H9 (cell line): ENCODE data around the gene DNAAF5. TPM values are rescaled to one million over a fixed set of nuclear protein-coding genes. Genes with fewer than 3 reads are reported as not detected.

Experiments
- DNase-seq: peaks from one replicate; pipeline ENCODE4 v3.0.0-alpha.2; 2017
- H2AFZ ChIP-seq: one replicate; pipeline ENCODE4 v1.6.1; 2013; ENCODE audit warnings: mild to moderate bottlenecking, low read length, control low read depth, moderate library complexity
- H2AK5ac ChIP-seq: 2 replicates; pipeline ENCODE4 v1.6.1; 2013; ENCODE audit warnings: low read length, control low read depth, mixed read lengths; ENCODE audit not compliant: insufficient read length
- H2BK120ac ChIP-seq: one replicate; pipeline ENCODE4 v1.6.1; 2013; ENCODE audit warnings: low read depth, mild to moderate bottlenecking, low read length, control low read depth, inconsistent platforms; ENCODE audit not compliant: poor library complexity, severe bottlenecking
- H2BK12ac ChIP-seq: 2 replicates; pipeline ENCODE4 v1.6.1; 2013; ENCODE audit warnings: low read length, control low read depth, mixed read lengths, low read depth; ENCODE audit not compliant: insufficient read length
- H2BK15ac ChIP-seq: 2 replicates; pipeline ENCODE4 v1.6.1; 2013; ENCODE audit warnings: low read depth, low read length, control low read depth
- H2BK20ac ChIP-seq: one replicate; pipeline ENCODE4 v1.6.1; 2013; ENCODE audit warnings: low read depth, mild to moderate bottlenecking, low read length, control low read depth, inconsistent platforms; ENCODE audit not compliant: poor library complexity, severe bottlenecking
- H2BK5ac ChIP-seq: 2 replicates; pipeline ENCODE4 v1.6.1; 2013; ENCODE audit warnings: low read length, control low read depth, mixed read lengths; ENCODE audit not compliant: insufficient read length
- H3K14ac ChIP-seq: 2 replicates; pipeline ENCODE4 v1.6.1; 2013; ENCODE audit warnings: low read length, control low read depth; ENCODE audit not compliant: insufficient read depth
- H3K18ac ChIP-seq: 2 replicates; pipeline ENCODE4 v1.6.1; 2013; ENCODE audit warnings: low read depth, mild to moderate bottlenecking, mixed read lengths, low read length, control low read depth; ENCODE audit not compliant: insufficient read length
- H3K23ac ChIP-seq: 2 replicates; pipeline ENCODE4 v1.6.1; 2013; ENCODE audit warnings: low read length, control low read depth, mixed read lengths, low read depth; ENCODE audit not compliant: insufficient read length
- H3K23me2 ChIP-seq: 2 replicates; pipeline ENCODE4 v1.6.1; 2013; ENCODE audit warnings: low read depth, mild to moderate bottlenecking, mixed read lengths, low read length, control low read depth; ENCODE audit not compliant: insufficient read length, poor library complexity, severe bottlenecking
- H3K27ac ChIP-seq: 2 replicates; pipeline ENCODE4 v1.5.1; 2013; ENCODE audit warnings: low read length, control low read depth, mixed read lengths, low read depth; ENCODE audit not compliant: insufficient read length
- H3K27me3 ChIP-seq: 2 replicates; pipeline ENCODE4 v1.6.1; 2013; ENCODE audit warnings: low read length, control low read depth, inconsistent platforms; ENCODE audit not compliant: insufficient read depth
- H3K4ac ChIP-seq: 2 replicates; pipeline ENCODE4 v1.6.1; 2013; ENCODE audit warnings: low read depth, mild to moderate bottlenecking, control low read depth, inconsistent platforms, low read length, moderate library complexity
- H3K4me1 ChIP-seq: 2 replicates; pipeline ENCODE4 v1.6.1; 2013; ENCODE audit warnings: low read length, control low read depth, inconsistent platforms; ENCODE audit not compliant: insufficient read depth
- H3K4me2 ChIP-seq: 2 replicates; pipeline ENCODE4 v1.6.1; 2013; ENCODE audit warnings: low read length, control low read depth, mixed read lengths; ENCODE audit not compliant: insufficient read length, insufficient read depth
- H3K56ac ChIP-seq: 2 replicates; pipeline ENCODE4 v1.6.1; 2013; ENCODE audit warnings: low read depth, mild to moderate bottlenecking, mixed read lengths, low read length, control low read depth; ENCODE audit not compliant: insufficient read length
- H3K79me1 ChIP-seq: 2 replicates; pipeline ENCODE4 v1.6.1; 2013; ENCODE audit warnings: low read depth, mild to moderate bottlenecking, moderate library complexity, low read length, control low read depth, inconsistent platforms; ENCODE audit not compliant: insufficient read depth, poor library complexity, severe bottlenecking
- H3K79me2 ChIP-seq: 2 replicates; pipeline ENCODE4 v1.6.1; 2013; ENCODE audit warnings: low read length, control low read depth, inconsistent platforms; ENCODE audit not compliant: insufficient read depth
- H3K9ac ChIP-seq: 2 replicates; pipeline ENCODE4 v1.6.1; 2013; ENCODE audit warnings: low read length, control low read depth, mixed read lengths; ENCODE audit not compliant: insufficient read length; ENCODE audit errors: extremely low read depth
- H3K9me3 ChIP-seq: one replicate; pipeline ENCODE4 v1.6.1; 2013; ENCODE audit warnings: low read depth, low read length, inconsistent platforms; ENCODE audit not compliant: control insufficient read depth
- H3T11ph ChIP-seq: one replicate; pipeline ENCODE4 v1.6.1; 2013; ENCODE audit warnings: mild to moderate bottlenecking, low read length, control low read depth, inconsistent platforms
- H4K20me1 ChIP-seq: one replicate; pipeline ENCODE4 v1.6.1; 2013; ENCODE audit not compliant: control insufficient read depth, insufficient read length, insufficient read depth
- H4K5ac ChIP-seq: 2 replicates; pipeline ENCODE4 v1.6.1; 2013; ENCODE audit warnings: low read depth, mild to moderate bottlenecking, mixed read lengths, low read length, control low read depth; ENCODE audit not compliant: insufficient read length
- H4K8ac ChIP-seq: replicated peaks from 2 replicates; pipeline ENCODE4 v1.6.1; 2013; ENCODE audit warnings: low read length, control low read depth, mixed read lengths, low read depth; ENCODE audit not compliant: insufficient read length
- H4K91ac ChIP-seq: 2 replicates; pipeline ENCODE4 v1.6.1; 2013; ENCODE audit warnings: low read depth, mild to moderate bottlenecking, moderate library complexity, mixed read lengths, low read length, control low read depth; ENCODE audit not compliant: insufficient read length
- H3K27ac Mint-ChIP-seq, 3 experiments: 2 replicates in 2 of 3; 3 replicates in 1 of 3; pipeline ENCODE4 v1.8.0; 2020 to 2021; ENCODE audit warnings: mixed read lengths in 3 of 3, mild to moderate bottlenecking in 1 of 3, moderate library complexity in 1 of 3
- H3K27me3 Mint-ChIP-seq: 2 replicates; pipeline ENCODE4 v1.8.0; 2021; ENCODE audit warnings: low read depth, mild to moderate bottlenecking, moderate library complexity, mixed read lengths
- H3K36me3 Mint-ChIP-seq, 3 experiments: 2 replicates in 2 of 3; 3 replicates in 1 of 3; pipeline ENCODE4 v1.8.0; 2020 to 2021; ENCODE audit warnings: low read depth in 3 of 3, mixed read lengths in 3 of 3; ENCODE audit not compliant: insufficient read depth in 1 of 3
- H3K4me1 Mint-ChIP-seq, 2 experiments: 2 replicates each; pipeline ENCODE4 v1.8.0; 2020; ENCODE audit warnings: mixed read lengths in 2 of 2
- H3K4me3 Mint-ChIP-seq, 2 experiments: 2 replicates in 1 of 2; 3 replicates in 1 of 2; pipeline ENCODE4 v1.8.0; 2020 to 2021; ENCODE audit warnings: mild to moderate bottlenecking in 2 of 2, mixed read lengths in 2 of 2, moderate library complexity in 1 of 2
- H3K9me3 Mint-ChIP-seq, 2 experiments: 2 replicates in 1 of 2; 3 replicates in 1 of 2; pipeline ENCODE4 v1.8.0; 2020; ENCODE audit warnings: mild to moderate bottlenecking in 2 of 2, mixed read lengths in 2 of 2, moderate library complexity in 1 of 2
- WGBS: extraction: QIAGEN DNeasy Blood & Tissue Kit; methylation state at CpG from one replicate; pipeline ENCODE4 v1.1.7; 2013; ENCODE audit warnings: missing lambda C conversion rate, low lambda C conversion rate, mixed read lengths; ENCODE audit not compliant: insufficient read length; ENCODE audit errors: extremely low coverage; 5-methylcytosine and 5-hydroxymethylcytosine counted together
- total RNA-seq: library from RNA; stranded (reverse); gene quantifications from 2 replicates; pipeline ENCODE4 v1.2.1, GENCODE V29; 2021
- TF ChIP-seq, protein P1 (sequence below): fragments of 200-600 bp; sonication (generic); conservative IDR thresholded peaks from 3 replicates; pipeline ENCODE4 v1.8.0; 2021; ENCODE audit warnings: antibody characterized with exemption, mild to moderate bottlenecking

DNAAF5 gene
- total RNA-seq, 1 experiment from 2014 or later = 43.5 TPM

DNA sequence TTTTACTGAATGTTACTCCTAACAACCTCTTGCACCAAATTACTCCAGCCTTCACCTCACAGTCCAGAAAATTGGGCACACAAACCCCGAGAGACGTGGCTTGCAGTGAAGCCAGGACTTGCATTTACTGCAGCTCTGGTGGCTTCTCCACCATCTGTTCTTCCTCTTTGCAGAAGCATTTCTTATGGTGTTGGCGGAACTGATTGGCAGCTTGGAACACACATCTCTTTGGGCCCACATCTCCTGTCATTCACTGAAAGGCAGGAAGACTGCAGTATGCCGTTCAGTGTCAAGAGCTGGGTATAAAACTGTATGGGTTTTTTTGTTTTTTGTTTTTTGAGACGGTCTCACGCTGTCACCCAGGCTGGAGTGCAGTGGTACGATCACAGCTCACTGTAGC, 38.9 kb downstream of the DNAAF5 start:
- H3K27ac ChIP-seq = no peak overlapping the region
- no peak overlapping the region for H3K4ac ChIP-seq
- no peak overlapping the region for H3K23ac ChIP-seq
- no peak for DNase-seq
- H3K56ac ChIP-seq = no peak overlapping the region
- no peaks in the 10 kb centered on the region for H3K79me2 ChIP-seq
- H3K9ac ChIP-seq = no peak overlapping the region
- no peak overlapping the region for H3T11ph ChIP-seq
- no peaks in the 10 kb centered on the region for H3K27me3 ChIP-seq
- H3K27ac Mint-ChIP-seq = no peak overlapping the region; a peak in 1 of 7 replicates
- no peak overlapping the region for H3K4me2 ChIP-seq
- H3K14ac ChIP-seq = no peak overlapping the region
- no peak overlapping the region for H4K91ac ChIP-seq
- H2AFZ ChIP-seq = no peak overlapping the region
- no peak overlapping the region for H4K8ac ChIP-seq
- H3K18ac ChIP-seq = no peak overlapping the region
- H3K4me1 Mint-ChIP-seq = no peaks in the 10 kb centered on the region
- TF ChIP-seq, protein P1, sequence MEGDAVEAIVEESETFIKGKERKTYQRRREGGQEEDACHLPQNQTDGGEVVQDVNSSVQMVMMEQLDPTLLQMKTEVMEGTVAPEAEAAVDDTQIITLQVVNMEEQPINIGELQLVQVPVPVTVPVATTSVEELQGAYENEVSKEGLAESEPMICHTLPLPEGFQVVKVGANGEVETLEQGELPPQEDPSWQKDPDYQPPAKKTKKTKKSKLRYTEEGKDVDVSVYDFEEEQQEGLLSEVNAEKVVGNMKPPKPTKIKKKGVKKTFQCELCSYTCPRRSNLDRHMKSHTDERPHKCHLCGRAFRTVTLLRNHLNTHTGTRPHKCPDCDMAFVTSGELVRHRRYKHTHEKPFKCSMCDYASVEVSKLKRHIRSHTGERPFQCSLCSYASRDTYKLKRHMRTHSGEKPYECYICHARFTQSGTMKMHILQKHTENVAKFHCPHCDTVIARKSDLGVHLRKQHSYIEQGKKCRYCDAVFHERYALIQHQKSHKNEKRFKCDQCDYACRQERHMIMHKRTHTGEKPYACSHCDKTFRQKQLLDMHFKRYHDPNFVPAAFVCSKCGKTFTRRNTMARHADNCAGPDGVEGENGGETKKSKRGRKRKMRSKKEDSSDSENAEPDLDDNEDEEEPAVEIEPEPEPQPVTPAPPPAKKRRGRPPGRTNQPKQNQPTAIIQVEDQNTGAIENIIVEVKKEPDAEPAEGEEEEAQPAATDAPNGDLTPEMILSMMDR = no peak
- H3K27me3 Mint-ChIP-seq = no peaks in the 10 kb centered on the region
- H2BK20ac ChIP-seq = no peak overlapping the region
- H2AK5ac ChIP-seq = no peak overlapping the region
- no peaks in the 10 kb centered on the region for H3K9me3 ChIP-seq
- H2BK12ac ChIP-seq = no peak overlapping the region
- no peak overlapping the region for H3K4me3 Mint-ChIP-seq
- no peaks in the 10 kb centered on the region for H3K79me1 ChIP-seq
- no CpG with 5 or more reads among the region's 7 CpGs for WGBS
- no peaks in the 10 kb centered on the region for H3K4me1 ChIP-seq
- H4K20me1 ChIP-seq = no peaks in the 10 kb centered on the region
- no peaks in the 10 kb centered on the region for H3K23me2 ChIP-seq
- H2BK120ac ChIP-seq = no peak overlapping the region
- H2BK5ac ChIP-seq = no peak overlapping the region
- no peak overlapping the region for H2BK15ac ChIP-seq
- H3K36me3 Mint-ChIP-seq = peaks cover 30 to 56% (median 48%) of the 10 kb centered on the region in 3 experiments
- no peak overlapping the region for H4K5ac ChIP-seq
- H3K9me3 Mint-ChIP-seq = no peaks in the 10 kb centered on the region; a peak in 1 of 5 replicates
